CD1c-positive myeloid dendritic cell (primary cell): ENCODE data around the gene CAPN3.

Experiments
- DNase-seq: peaks from one replicate; pipeline ENCODE4 v3.0.0-alpha.2; 2016; ENCODE audit errors: extremely low spot score

Gene CAPN3

DNA sequence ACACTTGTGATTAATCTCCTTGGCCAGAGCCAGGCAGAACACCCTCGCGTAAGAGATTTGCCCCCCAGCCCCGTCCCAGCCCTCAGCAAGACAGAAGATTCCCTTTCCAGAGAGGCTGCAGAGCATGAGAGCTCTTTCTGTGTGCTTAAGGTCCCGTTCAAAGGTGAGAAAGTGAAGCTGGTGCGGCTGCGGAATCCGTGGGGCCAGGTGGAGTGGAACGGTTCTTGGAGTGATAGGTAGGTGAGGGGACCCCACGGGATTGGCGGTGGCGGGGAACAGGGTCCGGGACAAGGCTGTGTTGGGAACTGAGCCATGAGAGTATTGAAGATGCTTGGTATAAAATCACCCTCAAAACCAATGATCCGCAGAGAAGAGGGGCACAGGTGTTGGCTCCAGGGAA, 34.8 kb downstream of the CAPN3 start:
- no peak for DNase-seq

DNA sequence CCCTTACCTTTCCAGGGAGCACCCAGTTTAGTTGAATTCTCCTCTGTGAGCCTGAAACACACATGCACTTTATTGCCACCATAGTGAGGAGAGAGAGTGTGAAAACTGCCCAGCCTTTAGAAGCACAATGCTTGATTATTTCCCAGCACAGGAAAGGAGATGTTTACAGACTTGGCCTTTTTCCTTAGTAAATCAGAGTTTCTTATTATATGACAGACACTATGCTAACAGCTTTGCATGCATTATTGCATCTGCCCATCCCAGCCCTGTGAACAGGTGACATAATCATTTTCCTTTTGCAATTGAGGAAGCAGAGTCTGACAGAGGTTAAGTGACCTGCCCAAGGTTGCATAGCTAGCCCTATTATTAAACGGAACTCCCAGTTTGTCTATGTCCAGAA, 36.5 kb downstream of the CAPN3 start:
- no peak for DNase-seq

DNA sequence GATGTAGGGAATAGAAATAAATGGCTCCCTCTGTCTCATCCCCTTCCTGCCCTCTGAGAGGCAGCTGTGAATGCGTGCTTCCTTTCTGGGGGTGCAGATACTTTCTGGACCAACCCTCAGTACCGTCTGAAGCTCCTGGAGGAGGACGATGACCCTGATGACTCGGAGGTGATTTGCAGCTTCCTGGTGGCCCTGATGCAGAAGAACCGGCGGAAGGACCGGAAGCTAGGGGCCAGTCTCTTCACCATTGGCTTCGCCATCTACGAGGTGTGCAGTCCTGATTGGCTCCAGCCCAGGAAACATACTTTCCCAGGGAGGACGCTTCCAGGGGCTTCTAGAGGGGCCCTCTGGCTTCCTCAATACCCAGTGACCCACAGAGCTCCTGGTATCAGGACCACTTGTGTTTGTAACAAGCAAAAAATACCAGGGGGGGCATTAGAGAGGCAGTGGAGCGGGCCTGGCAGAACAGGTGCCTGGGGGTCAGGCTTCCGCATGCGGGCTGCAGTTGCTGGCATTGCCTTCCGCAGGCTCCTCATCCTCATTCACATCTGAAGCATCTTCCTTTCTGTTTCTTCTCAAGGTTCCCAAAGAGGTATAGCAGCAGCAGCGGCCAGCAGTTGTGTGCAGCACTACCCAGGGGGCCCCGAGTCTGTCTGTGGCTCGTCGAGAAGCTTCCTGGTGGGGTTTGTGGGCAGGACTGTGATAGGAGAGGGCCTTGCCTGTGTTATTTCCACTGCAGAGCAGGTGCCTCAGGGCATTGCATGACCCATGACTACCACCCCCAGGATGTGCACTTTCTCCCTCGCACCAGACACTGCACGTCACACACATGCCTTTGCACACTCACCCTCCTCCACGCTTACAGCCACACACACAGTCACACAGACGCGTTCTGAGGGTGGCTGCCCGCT, 42.5 kb downstream of the CAPN3 start:
- DNase-seq, result peak; percentile 4

- DNase-seq, result peak; percentile 53
These were observed 43.3 kb downstream of the CAPN3 start for GRCh38 chr15:42402455-42403205.

GRCh38 chr15:42403389-42403788, 44.1 kb downstream of the CAPN3 start:
- DNase-seq, result no peak

DNA sequence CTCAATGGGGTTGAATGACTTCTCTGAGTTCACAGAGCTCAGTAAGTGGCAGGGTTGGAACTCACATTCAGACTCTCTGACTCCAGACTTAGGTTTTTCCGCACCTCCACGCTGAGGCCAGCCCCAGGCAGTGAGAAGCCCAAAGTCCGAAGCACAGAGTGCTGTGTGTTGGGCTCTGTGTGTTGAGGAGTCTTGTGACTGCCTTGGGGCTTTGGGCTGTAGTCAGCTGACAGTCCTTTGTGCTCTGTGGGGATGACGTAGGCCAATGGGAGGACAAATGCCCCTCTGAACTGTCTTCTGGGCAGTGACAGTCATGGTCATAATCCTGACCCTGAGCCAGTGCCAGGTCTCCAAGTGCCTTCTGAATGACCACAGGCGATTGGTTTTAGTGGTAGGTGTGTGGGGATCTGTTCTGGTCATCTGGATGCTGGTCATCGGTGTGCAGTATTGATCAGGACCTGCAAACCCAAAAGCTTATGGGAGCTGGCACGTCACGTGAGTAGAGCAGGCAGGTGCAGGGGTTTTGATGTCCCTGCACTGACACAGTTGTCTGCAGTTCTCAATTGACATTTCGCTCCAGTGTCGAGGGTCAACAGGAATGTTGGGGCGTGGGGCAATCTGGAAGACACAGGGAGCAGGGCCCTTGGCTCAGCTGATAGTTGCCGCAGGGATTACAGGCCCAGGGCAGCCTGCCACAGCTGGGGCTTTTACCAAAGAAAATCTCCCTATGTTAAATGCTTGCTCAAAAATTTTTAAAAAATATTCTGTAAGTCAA, 45.3 kb downstream of the CAPN3 start:
- no peak for DNase-seq

DNA sequence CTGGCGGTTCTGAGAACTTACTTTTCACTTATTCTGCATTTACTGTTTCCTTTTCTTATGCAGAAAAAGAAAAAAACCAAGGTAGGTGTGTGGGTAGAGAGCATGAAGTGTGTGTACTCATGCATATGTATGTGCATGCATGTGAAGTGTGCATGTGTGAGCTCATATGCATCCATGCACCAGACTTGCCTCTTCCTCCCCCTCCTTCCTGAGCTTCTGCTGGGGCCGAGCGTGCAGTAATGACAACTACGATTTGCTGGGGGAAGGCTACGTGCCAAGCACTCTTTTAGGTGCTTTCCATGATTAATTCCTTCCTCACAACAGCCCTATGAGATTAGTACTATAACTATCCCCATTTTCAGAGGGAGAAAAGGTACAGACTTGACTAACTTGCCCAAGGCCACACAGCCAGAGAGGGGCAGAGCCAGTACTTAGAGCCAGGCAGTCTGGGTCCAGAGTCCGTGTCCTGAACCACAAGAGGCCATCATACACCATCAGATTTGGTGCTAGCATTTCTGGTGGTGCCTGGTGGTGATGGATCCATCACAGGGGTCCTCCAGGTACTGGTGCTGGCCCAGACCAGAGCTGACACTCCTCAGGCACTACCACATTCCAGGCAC, 46.7 kb downstream of the CAPN3 start:
- no peak for DNase-seq

GRCh38 chr15:42408178-42408577, 48.9 kb downstream of the CAPN3 start:
- no peak for DNase-seq

DNA sequence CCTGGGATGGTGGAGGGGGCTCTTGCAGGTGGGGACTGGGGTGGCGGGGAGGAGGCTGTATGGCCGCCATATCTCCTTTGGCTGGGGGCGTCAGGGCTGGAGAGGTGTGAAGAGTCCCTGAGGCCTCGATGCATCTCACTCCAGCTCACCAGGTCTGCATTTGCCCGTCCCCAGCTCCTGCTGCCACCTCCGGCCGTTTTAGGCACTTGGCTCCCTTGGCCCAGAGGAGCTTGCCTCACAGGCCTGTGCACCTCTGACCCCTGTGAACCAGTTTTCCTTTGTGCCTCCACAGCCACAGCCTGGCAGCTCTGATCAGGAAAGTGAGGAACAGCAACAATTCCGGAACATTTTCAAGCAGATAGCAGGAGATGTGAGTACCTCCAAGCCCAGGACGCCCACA, 49.7 kb downstream of the CAPN3 start:
- no peak for DNase-seq

DNA sequence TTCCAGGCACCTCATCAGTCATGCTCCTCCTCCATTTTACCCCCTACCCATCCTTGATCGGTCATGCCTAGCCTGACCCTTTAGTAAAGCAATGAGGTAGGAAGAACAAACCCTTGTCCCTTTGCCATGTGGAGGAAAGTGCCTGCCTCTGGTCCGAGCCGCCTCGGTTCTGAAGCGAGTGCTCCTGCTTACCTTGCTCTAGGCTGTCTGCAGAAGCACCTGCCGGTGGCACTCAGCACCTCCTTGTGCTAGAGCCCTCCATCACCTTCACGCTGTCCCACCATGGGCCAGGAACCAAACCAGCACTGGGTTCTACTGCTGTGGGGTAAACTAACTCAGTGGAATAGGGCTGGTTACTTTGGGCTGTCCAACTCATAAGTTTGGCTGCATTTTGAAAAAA, 52.6 kb downstream of the CAPN3 start:
- no peak for DNase-seq

DNA sequence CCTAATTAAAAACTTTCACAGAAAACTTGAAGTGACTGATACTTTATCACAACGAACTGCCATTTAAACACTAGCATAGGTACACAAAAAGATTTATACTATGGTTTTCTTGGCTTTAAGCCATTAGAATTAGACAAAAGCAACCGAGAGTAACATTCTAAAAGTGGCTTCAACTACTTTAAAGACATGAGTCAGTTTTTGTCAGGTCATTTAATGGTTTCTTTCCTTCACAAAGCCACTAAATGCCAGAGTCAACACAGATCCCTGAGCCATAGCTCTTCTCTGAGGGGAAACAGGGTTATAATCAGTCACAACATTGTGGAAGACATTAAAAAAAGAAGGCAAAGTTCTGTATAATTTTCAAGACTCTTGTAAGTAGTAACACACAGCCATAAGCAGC, 54.6 kb downstream of the CAPN3 start:
- no peak for DNase-seq

GRCh38 chr15:42419369-42419768, 60.1 kb downstream of the CAPN3 start:
- DNase-seq, result no peak

- DNase-seq, result no peak
These were observed 62.1 kb downstream of the CAPN3 start for GRCh38 chr15:42421376-42421775.

DNA sequence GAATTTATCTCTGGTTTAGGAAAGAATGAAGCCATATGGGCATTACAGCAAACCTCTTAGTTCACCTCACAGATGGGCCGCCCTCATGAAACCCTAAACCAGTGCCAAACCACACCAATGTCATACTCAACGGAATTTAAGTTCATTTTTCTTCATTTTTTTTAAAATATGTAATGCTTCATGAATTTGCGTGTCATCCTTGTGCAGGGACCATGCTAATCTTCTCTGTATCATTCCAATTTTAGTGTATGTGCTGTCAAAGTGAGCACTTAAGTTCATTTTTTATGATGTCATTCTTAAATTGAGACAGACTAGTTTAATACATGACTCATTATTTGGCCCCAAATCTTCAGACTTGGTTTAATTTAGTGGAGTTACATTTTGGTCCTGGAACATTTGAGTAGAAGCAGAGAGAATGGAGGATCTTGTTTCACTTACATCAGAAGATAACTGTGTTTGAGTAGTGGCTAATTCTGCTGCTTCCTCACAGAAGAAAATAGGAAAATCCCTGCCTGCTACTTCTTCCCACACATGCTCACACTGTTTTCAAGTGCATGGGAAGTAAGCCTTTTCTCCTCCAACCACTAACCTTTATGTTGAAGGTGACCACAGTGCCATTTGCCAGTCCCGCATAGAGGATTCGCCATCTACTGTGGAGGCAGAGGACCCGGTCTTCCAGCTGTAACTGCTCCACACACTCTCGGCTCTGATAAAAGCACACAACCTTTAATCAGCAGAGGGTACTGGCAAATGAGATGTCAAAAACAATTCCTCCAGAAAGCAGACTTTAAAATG, 68.3 kb downstream of the CAPN3 start:
- DNase-seq, result no peak

DNA sequence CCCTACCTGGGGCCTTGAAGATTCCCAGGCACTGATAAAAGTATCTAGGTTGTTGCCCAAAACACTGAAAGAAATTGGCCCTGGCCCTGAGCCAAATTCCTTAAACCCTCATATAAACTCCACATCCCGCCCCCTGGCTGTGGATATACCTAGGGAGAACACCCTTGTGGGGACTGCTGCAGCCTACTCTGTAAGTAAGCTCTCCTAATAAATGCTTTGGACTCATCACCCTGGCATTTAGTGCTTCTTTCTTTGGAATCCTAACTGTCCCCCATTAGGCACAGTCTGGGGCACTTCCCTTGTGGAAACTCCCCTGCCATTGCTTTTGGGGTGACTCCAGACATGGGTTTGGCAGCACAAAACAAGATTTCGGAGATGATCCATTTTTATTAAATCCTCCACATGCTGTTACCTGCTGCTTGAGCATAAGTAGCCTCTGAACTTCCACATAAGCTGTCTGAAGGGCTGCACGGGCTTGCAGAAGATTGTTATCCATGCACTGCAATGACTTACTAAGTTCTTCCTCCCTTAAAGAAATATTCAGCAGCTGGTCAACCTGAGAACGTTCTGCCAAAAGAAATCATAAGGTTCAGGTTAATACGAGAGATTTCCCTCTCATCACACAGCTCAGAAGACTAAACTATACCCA, 85.2 kb downstream of the CAPN3 start:
- DNase-seq, result no peak

DNA sequence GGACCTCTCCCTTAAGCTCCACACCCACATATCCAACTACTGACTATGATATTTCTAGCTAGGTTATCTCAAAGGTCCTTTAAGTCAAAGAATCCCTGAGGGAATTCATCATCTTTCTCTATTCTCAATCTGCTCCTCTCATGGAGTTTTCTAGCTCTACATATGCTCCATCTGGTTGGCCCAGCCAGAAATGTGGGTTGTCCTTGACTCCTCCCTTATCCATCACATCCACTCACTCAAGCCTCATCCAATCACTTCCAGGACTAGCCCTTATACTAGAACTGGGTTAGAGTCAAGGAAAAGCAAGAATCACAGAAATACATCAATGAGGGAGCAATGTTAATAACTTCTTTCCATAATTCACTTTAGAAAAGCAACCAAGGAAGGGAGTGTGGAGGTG, 86.2 kb downstream of the CAPN3 start:
- DNase-seq, result no peak

DNA sequence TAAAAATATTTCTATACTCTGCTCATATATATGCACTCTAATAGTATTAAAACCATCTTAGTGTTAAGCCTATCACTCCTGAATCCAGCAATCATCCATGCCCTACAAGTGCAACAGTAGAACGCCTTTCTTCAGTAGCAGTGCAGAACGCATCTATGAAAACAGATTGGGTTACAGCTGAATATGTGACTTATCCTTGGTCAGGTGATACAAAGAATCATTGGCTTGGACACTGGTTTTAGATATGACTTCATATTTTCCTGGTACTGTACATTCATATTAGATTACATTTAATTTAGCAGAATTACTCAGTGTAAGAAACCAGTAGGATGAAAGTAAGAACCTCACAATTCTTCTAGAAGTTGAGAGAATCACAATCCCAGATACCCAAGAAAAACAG, 88.3 kb downstream of the CAPN3 start:
- DNase-seq, result no peak

- no peak for DNase-seq
These were observed 89.0 kb downstream of the CAPN3 start for GRCh38 chr15:42448281-42448680.

DNA sequence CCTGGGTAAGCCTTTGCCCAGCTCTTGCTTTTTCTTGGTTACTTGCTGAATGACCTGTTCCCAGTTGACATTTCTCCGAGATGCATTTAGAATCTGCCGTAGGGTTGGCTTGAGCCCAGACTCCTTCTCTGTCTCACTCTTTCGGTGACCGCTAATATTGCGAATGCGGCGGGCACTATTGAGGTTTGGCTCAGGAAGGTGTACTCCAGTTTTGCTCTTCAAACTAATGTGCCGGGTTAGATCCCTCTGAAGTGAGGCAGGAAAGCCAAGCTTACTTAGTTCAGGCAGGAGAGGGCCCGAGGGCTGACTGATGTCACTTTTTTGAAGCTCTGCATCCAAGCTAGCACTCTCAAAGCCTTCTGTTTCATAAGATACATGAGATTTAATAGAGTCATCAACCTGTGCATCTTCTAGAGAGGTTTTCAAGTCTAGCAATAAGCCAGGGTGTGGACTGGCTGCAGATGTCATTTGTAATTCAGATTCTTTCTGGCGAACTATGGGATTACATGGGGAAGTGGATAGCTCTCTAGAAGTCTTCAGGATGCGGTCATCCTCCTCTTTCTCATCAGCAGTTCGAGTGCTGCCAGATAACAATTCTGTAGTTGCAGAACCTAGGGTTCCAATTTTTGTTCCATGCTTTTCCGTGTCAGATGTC, 90.6 kb downstream of the CAPN3 start:
- no peak for DNase-seq

DNA sequence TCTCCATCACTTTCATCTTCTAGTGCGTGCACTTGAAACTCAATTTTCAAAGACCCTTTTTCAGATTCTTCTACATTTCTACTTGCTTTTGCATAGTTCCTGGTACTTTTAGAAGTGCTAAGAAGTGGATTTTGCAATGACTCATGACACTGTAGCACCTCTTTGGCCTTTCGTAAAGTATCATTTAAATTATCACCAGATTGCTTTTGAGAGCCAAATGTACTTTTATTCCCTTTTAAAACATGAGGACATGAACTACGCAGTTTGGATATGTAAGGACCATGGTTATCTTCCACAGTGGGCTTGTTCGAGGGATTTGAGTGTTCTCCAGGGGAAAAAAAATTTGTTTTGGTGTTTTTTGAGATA, 91.1 kb downstream of the CAPN3 start:
- no peak for DNase-seq
